ENCODE measurements around the gene LTV1.
"Not testable (repeated sequence)": the region's sequence is repeated elsewhere in the genome, so short reads cannot be mapped to it uniquely, and the experiment has no call there.

DNA sequence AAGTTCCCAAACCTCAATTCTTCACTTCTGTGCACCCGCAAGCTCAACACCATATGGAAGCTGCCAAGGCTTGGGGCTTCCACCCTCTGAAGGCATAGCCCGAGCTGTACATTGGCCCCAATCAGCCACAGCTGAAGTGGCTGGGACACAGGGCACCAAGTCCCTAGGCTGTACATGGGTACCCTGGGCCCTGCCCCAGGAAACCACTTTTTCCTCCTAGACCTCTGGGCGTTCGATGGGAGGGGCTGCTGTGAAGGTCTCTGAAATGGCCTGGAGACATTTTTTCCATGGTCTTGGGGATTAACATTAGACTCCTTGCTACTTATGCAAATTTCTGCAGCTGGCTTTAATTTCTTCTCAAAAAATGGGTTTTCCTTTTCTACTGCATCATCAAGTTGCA lies 30.5 kb downstream of the LTV1 start:
- TF ChIP-seq, protein P1, sequence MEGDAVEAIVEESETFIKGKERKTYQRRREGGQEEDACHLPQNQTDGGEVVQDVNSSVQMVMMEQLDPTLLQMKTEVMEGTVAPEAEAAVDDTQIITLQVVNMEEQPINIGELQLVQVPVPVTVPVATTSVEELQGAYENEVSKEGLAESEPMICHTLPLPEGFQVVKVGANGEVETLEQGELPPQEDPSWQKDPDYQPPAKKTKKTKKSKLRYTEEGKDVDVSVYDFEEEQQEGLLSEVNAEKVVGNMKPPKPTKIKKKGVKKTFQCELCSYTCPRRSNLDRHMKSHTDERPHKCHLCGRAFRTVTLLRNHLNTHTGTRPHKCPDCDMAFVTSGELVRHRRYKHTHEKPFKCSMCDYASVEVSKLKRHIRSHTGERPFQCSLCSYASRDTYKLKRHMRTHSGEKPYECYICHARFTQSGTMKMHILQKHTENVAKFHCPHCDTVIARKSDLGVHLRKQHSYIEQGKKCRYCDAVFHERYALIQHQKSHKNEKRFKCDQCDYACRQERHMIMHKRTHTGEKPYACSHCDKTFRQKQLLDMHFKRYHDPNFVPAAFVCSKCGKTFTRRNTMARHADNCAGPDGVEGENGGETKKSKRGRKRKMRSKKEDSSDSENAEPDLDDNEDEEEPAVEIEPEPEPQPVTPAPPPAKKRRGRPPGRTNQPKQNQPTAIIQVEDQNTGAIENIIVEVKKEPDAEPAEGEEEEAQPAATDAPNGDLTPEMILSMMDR (IDR thresholded peaks at IDR 0.05) = not testable (repeated sequence)
- not testable (repeated sequence) for TF ChIP-seq POLR2A (IDR thresholded peaks at IDR 0.05)
